Common myeloid progenitor, CD34-positive (primary cell): ENCODE data around the gene GLB1L3.
A peak's percentile ranks its signal among the peaks of the same experiment; 100 is the strongest.

Experiments used
- CTCF ChIA-PET: fragments of 350-600 bp; sonication (Branson Sonifier 250); formaldehyde crosslinking; loops from one replicate; lab custom pipeline; 2021; ENCODE audit warnings: antibody characterized with exemption; lab: Charles Lee
- POLR2A ChIA-PET: fragments of 350-600 bp; sonication (Branson Sonifier 250); formaldehyde crosslinking; loops from one replicate; lab custom pipeline; 2021; ENCODE audit warnings: antibody characterized with exemption; lab: Charles Lee
- DNase-seq, 3 donors: peaks; one replicate each; pipeline versions ENCODE4 v3.0.0 to v3.0.0-alpha.2; 2013
- H3K27ac ChIP-seq, 2 experiments: 1 replicate in 1 of 2; 2 replicates in 1 of 2; pipeline ENCODE4 v1.7.0; 2013; ENCODE audit warnings: inconsistent platforms in 2 of 2, low read length in 2 of 2, mild to moderate bottlenecking in 2 of 2, low read depth in 1 of 2, moderate library complexity in 1 of 2; ENCODE audit not compliant: severe bottlenecking in 2 of 2, insufficient read depth in 1 of 2, poor library complexity in 1 of 2
- H3K27me3 ChIP-seq, 5 experiments: replicated peaks in 2 of 5; 1 replicate in 3 of 5; 2 replicates in 2 of 5; pipeline versions ENCODE4 v1.6.1 to v1.7.0; 2013; ENCODE audit warnings: low read length in 4 of 5, mild to moderate bottlenecking in 2 of 5, moderate library complexity in 2 of 5, inconsistent platforms in 1 of 5; ENCODE audit not compliant: insufficient read depth in 5 of 5, control insufficient read depth in 4 of 5
- H3K36me3 ChIP-seq, 4 experiments: 1 replicate in 2 of 4; 2 replicates in 2 of 4; pipeline versions ENCODE4 v1.6.1 to v1.7.0; 2013; ENCODE audit warnings: low read length in 3 of 4, control low read depth in 1 of 4, mild to moderate bottlenecking in 1 of 4; ENCODE audit not compliant: control insufficient read depth in 4 of 4, insufficient read depth in 4 of 4
- H3K4me1 ChIP-seq, 4 experiments: 1 replicate in 3 of 4; 2 replicates in 1 of 4; pipeline versions ENCODE4 v1.6.1 to v1.7.1; 2013; ENCODE audit warnings: low read length in 3 of 4, mild to moderate bottlenecking in 3 of 4, control low read depth in 1 of 4, inconsistent platforms in 1 of 4, moderate library complexity in 1 of 4; ENCODE audit not compliant: control insufficient read depth in 4 of 4, insufficient read depth in 4 of 4; ENCODE audit errors: control extremely low read depth in 1 of 4
- H3K4me3 ChIP-seq, 7 experiments: 1 replicate in 4 of 7; 2 replicates in 3 of 7; pipeline versions ENCODE4 v1.5.1 to v1.7.0; 2013; ENCODE audit warnings: mild to moderate bottlenecking in 7 of 7, low read length in 6 of 7, moderate library complexity in 6 of 7, inconsistent platforms in 2 of 7, low read depth in 2 of 7, control low read depth in 1 of 7; ENCODE audit not compliant: insufficient read depth in 4 of 7, control insufficient read depth in 1 of 7; ENCODE audit errors: extremely low read depth in 1 of 7
- H3K9me3 ChIP-seq, 5 experiments: 1 replicate in 4 of 5; 2 replicates in 1 of 5; pipeline versions ENCODE4 v1.6.1 to v1.7.1; 2013; ENCODE audit warnings: low read length in 4 of 5, mild to moderate bottlenecking in 2 of 5, inconsistent platforms in 1 of 5, low read depth in 1 of 5, moderate library complexity in 1 of 5; ENCODE audit not compliant: control insufficient read depth in 4 of 5, insufficient read depth in 2 of 5; ENCODE audit errors: control extremely low read depth in 1 of 5
- WGBS: methylation state at CpG from one replicate; pipeline ENCODE4 v1.1.5; 2013; ENCODE audit not compliant: insufficient coverage; 5-methylcytosine and 5-hydroxymethylcytosine counted together

GLB1L3 gene

GRCh38 chr11:134358165-134358855 is 82.1 kb downstream of the GLB1L3 start:
- 95% methylated on average over 25 of the region's 27 CpGs for WGBS
- H3K4me1 ChIP-seq: peaks cover 0 to 8% (median 5%) of the 10 kb centered on the region in 4 experiments
- no peak overlapping the region for H3K27ac ChIP-seq
- CTCF ChIA-PET: no interaction called here
- no peaks in the 10 kb centered on the region for H3K9me3 ChIP-seq
- H3K4me3 ChIP-seq: no peak overlapping the region
- no peaks in the 10 kb centered on the region for H3K36me3 ChIP-seq
- POLR2A ChIA-PET: no interaction called here
- no peak for DNase-seq
- peaks cover 0 to 6% (median 0%) of the 10 kb centered on the region in 5 experiments for H3K27me3 ChIP-seq

DNA sequence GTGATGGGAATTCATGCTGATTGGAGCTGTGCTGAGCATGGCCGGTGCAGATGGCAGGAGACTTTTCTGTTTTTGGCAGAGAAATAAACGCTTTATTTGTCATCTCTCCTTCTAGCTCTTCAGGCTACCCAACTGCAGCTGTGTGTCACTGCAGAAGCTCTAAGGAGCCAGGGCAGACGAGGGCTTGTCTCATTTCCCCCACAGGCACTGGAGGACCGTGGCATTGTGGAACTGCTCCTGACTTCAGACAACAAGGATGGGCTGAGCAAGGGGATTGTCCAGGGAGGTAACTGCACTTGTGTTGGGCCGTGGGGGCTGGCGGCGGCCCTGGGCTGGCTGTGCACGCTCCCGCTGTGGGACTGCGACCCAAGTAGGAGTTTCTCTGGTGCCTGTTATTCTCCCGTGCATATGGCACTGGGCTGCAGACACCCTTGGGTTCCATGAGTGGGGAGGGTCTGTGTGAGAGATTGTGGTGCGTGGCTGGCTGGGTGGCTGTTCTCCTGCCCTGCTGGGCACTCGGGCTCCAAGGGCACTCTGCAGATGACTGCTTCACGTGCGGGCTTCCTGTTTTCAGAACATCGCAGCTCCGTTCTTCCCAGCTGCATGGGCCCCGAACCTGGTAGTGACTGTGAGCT is 82.8 kb downstream of the GLB1L3 start:
- ChIA-PET POLR2A (no interaction called here), CTCF (interaction anchor here (1.0 to 1.4 kb wide), 3 partner anchors 13 to 565 kb away, joined by 3 to 5 read pairs (median 3); no protein-coding TSS in a partner anchor)
- peaks cover 0 to 8% (median 5%) of the 10 kb centered on the region in 4 experiments for H3K4me1 ChIP-seq
- peaks cover 0 to 6% (median 0%) of the 10 kb centered on the region in 5 experiments for H3K27me3 ChIP-seq
- WGBS: 98% methylated on average over 16 of the region's 18 CpGs
- no peaks in the 10 kb centered on the region for H3K36me3 ChIP-seq
- H3K27ac ChIP-seq: no peak overlapping the region
- no peak overlapping the region for H3K4me3 ChIP-seq
- DNase-seq: no peak
- no peaks in the 10 kb centered on the region for H3K9me3 ChIP-seq

- H3K4me1 ChIP-seq: peaks cover 0 to 8% (median 5%) of the 10 kb centered on the region in 4 experiments
- WGBS: 95% methylated on average over 9 of the region's 10 CpGs
- CTCF ChIA-PET: interaction anchor here (0.6 to 1.4 kb wide), 4 partner anchors 12 to 565 kb away, joined by 3 to 5 read pairs (median 3); no protein-coding TSS in a partner anchor
- DNase-seq: no peak
- H3K9me3 ChIP-seq: no peaks in the 10 kb centered on the region
- no peak overlapping the region for H3K27ac ChIP-seq
- H3K4me3 ChIP-seq: no peak overlapping the region
- no peaks in the 10 kb centered on the region for H3K36me3 ChIP-seq
- peaks cover 0 to 6% (median 0%) of the 10 kb centered on the region in 5 experiments for H3K27me3 ChIP-seq
- POLR2A ChIA-PET: no interaction called here
These were observed 83.5 kb downstream of the GLB1L3 start for GRCh38 chr11:134359646-134360045.

DNA sequence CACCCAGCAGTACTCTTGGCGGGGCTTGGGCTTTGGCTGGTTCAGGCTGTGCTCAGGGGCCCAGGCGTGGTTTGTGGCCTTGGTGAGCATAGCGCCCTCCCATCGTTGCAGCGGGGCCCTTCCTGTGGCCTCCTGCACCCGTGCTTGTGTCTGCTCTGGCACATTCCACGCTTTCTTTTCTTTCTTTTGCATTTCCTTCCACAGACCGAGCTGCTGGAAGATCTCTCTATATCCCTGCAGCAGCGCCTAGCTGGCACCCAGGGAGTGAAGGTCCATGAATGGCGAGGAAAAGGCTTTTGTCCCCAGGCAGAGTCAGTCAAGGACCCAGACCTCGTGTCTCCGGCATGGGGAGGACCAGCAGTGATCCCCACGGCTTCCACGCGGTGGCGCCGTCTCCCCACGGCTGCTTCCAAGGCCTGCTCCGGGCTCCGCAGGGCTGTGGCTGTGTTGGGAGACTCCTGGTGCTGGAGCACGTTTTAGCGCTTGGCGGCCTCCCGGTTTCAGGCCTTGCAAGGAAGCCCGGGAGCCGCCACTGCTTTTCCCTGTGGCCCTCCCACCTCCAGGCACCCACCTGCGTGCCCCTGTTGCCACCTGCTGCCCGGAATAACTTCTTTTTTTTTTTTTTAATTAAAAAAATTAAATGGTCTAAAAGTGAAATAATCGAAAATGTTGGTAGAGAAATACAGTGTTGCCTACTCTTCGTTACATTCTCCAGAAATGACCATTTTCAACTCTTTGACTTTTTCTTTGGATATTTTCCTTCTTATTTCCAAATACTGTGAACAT is 84.1 kb downstream of the GLB1L3 start:
- H3K27ac ChIP-seq: no peak overlapping the region
- peaks cover 0 to 6% (median 0%) of the 10 kb centered on the region in 5 experiments for H3K27me3 ChIP-seq
- no peaks in the 10 kb centered on the region for H3K9me3 ChIP-seq
- ChIA-PET POLR2A (no interaction called here), CTCF (interaction anchor here (0.6 to 1.4 kb wide), 5 partner anchors 12 to 564 kb away, joined by 3 to 5 read pairs (median 3); no protein-coding TSS in a partner anchor)
- peak; percentile 70 to 79 (median 76) for DNase-seq
- no peak overlapping the region for H3K4me3 ChIP-seq
- peaks cover 0 to 8% (median 5%) of the 10 kb centered on the region in 4 experiments for H3K4me1 ChIP-seq
- no peaks in the 10 kb centered on the region for H3K36me3 ChIP-seq
- 12% methylated on average over 24 of the region's 30 CpGs for WGBS

DNA sequence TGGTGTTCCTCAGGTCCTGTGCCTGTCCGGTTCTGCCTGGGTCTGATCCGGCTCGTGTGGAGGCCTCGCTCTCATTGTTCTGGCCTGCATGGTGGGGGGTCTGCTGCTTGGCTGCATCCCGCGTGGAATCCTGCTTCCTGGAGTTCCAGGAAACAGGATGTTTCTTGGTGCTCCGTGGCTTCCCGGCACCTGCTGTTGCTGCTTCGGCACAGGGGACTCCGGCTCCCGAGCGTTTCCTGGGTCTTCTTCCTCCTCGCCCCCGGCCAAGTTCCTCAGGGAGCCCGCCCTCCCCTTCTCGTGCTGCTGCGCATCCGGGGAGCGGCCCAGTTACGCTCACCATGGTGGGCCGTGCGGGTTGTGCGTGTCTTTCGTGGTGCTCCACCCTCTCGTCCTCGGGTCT is 85.5 kb downstream of the GLB1L3 start:
- H3K27me3 ChIP-seq: peaks cover 0 to 6% (median 0%) of the 10 kb centered on the region in 5 experiments
- no peak overlapping the region for H3K4me3 ChIP-seq
- no peak overlapping the region for H3K27ac ChIP-seq
- DNase-seq: no peak
- CTCF ChIA-PET: no interaction called here
- no peaks in the 10 kb centered on the region for H3K9me3 ChIP-seq
- WGBS: 84% methylated on average over 18 of the region's 26 CpGs
- no peaks in the 10 kb centered on the region for H3K36me3 ChIP-seq
- POLR2A ChIA-PET: interaction anchor here (0.7 kb wide), 1 partner anchor 11 kb away, joined by 3 read pairs; no protein-coding TSS in a partner anchor
- H3K4me1 ChIP-seq: peaks cover 0 to 8% (median 5%) of the 10 kb centered on the region in 4 experiments

- 93% methylated on average over 25 of the region's 32 CpGs for WGBS
- peaks cover 0 to 6% (median 0%) of the 10 kb centered on the region in 5 experiments for H3K27me3 ChIP-seq
- DNase-seq: no peak
- H3K36me3 ChIP-seq: no peaks in the 10 kb centered on the region
- no peaks in the 10 kb centered on the region for H3K9me3 ChIP-seq
- no peak overlapping the region for H3K4me3 ChIP-seq
- peaks cover 0 to 8% (median 5%) of the 10 kb centered on the region in 4 experiments for H3K4me1 ChIP-seq
- no peak overlapping the region for H3K27ac ChIP-seq
- POLR2A ChIA-PET: no interaction called here
- CTCF ChIA-PET: no interaction called here
These were observed 86.2 kb downstream of the GLB1L3 start for GRCh38 chr11:134362192-134362901.
